OCI-LY7 (cell line): ENCODE results near the gene TAF5. TPM values are rescaled to one million over a fixed set of nuclear protein-coding genes. Genes with fewer than 3 reads are reported as not detected.

Source experiments
- Bru-seq: library from RNA; stranded (reverse); fragments of 400-500 nt; gene quantifications from one replicate; lab custom pipeline; 2021; lab: Mats Ljungman, UMichigan
- BruChase-seq, 2 experiments: library from RNA; stranded (reverse); fragments of 400-500 nt; gene quantifications; one replicate each; lab custom pipeline; 2021; lab: Mats Ljungman, UMichigan
- BruUV-seq: library from RNA; stranded (reverse); fragments of 400-500 nt; replicated peaks from 2 replicates; lab custom pipeline; 2021; lab: Mats Ljungman, UMichigan
- CTCF ChIA-PET: fragments of 300-600 bp; sonication (Branson Sonifier 250); formaldehyde crosslinking; loops from one replicate; lab custom pipeline; 2022; ENCODE audit warnings: antibody characterized with exemption; ENCODE audit not compliant: unreplicated experiment; lab: Charles Lee
- POLR2A ChIA-PET: fragments of 300-600 bp; sonication (Branson Sonifier 250); formaldehyde crosslinking; loops from one replicate; lab custom pipeline; 2022; ENCODE audit warnings: antibody characterized with exemption; lab: Charles Lee
- DNase-seq: peaks from one replicate; pipeline ENCODE4 v3.0.0-alpha.2; 2015; ENCODE audit warnings: low spot score
- H2AFZ ChIP-seq: fragments of 200-600 bp; sonication (generic), shearing (Covaris generic); 2 replicates; pipeline ENCODE4 v1.6.1; 2014; ENCODE audit warnings: mild to moderate bottlenecking, antibody characterized with exemption, low read length, moderate library complexity
- H3K27ac ChIP-seq: fragments of 200-600 bp; sonication (generic); 2 replicates; pipeline ENCODE4 v1.5.1; 2014; ENCODE audit warnings: mixed run types, low read depth, mild to moderate bottlenecking, moderate library complexity, low read length, inconsistent platforms; ENCODE audit not compliant: poor library complexity, severe bottlenecking
- H3K36me3 ChIP-seq: fragments of 200-600 bp; sonication (generic); 2 replicates; pipeline ENCODE4 v1.6.1; 2014; ENCODE audit warnings: mild to moderate bottlenecking, antibody characterized with exemption, low read length, moderate library complexity, mixed read lengths; ENCODE audit not compliant: insufficient read depth
- H3K4me1 ChIP-seq: fragments of 200-600 bp; sonication (generic); 2 replicates; pipeline ENCODE4 v1.5.1; 2014; ENCODE audit warnings: mild to moderate bottlenecking, low read length; ENCODE audit not compliant: insufficient read depth, poor library complexity, severe bottlenecking
- H3K4me2 ChIP-seq: fragments of 200-600 bp; sonication (generic); 2 replicates; pipeline ENCODE4 v1.6.1; 2014; ENCODE audit warnings: mild to moderate bottlenecking, low read length
- H3K4me3 ChIP-seq: fragments of 200-600 bp; sonication (generic); 2 replicates; pipeline ENCODE4 v1.5.1; 2014; ENCODE audit warnings: mild to moderate bottlenecking, low read depth, low read length; ENCODE audit not compliant: poor library complexity, severe bottlenecking
- H3K79me2 ChIP-seq: fragments of 200-600 bp; sonication (generic); 2 replicates; pipeline ENCODE4 v1.6.1; 2016; ENCODE audit warnings: low read depth, mild to moderate bottlenecking, low read length, moderate library complexity, mixed read lengths; ENCODE audit not compliant: insufficient read depth
- H3K9me2 ChIP-seq: fragments of 200-600 bp; sonication (generic); 2 replicates; pipeline ENCODE4 v1.6.1; 2016; ENCODE audit warnings: mild to moderate bottlenecking, low read length, mixed read lengths; ENCODE audit not compliant: insufficient read depth
- H3K9me3 ChIP-seq: fragments of 200-600 bp; sonication (generic); 2 replicates; pipeline ENCODE4 v1.6.1; 2014; ENCODE audit warnings: mild to moderate bottlenecking, mixed run types, low read length, mixed read lengths
- H4K20me1 ChIP-seq: fragments of 200-600 bp; sonication (generic); 2 replicates; pipeline ENCODE4 v1.6.1; 2014; ENCODE audit warnings: mild to moderate bottlenecking, antibody characterized with exemption, low read length, moderate library complexity, mixed read lengths; ENCODE audit not compliant: insufficient read depth
- CTCF ChIP-seq: fragments of 200-600 bp; sonication (generic); conservative IDR thresholded peaks from 2 replicates; pipeline ENCODE4 v1.5.1; 2014; ENCODE audit warnings: mild to moderate bottlenecking, antibody characterized with exemption, low read length, moderate library complexity, mixed read lengths
- EZH2phosphoT487 ChIP-seq: fragments of 200-600 bp; sonication (generic); IDR thresholded peaks from 2 replicates; pipeline ENCODE4 v1.6.1; 2018; ENCODE audit warnings: low read depth, borderline replicate concordance, mild to moderate bottlenecking, mixed run types, antibody characterized with exemption, low read length, moderate library complexity, mixed read lengths
- intact Hi-C: fragments of 100-400 bp; cut with micrococcal nuclease; formaldehyde crosslinking; loops from one replicate; pipeline ENCODE4 v1.10.0; 2022; ENCODE audit not compliant: unreplicated experiment
- long read RNA-seq: library from polyadenylated mRNA; stranded (forward); transcript quantifications from one replicate; pipeline ENCODE4 v2.0.0, GENCODE V29; 2022
- total RNA-seq, 2 experiments: library from RNA; depleted of rRNA in 1 of 2; stranded (reverse); fragments of >200 nt in 1 of 2; shearing (Covaris generic) in 1 of 2; gene quantifications; 2 replicates each; pipeline ENCODE4 v1.2.3, GENCODE V29; 2014 to 2022

The TAF5 gene
- total RNA-seq (2014; rRNA removed; shearing (Covaris generic)), result 15.9 and 20.2 TPM in 2 replicates
- total RNA-seq (2022), result 17.6 and 17.8 TPM in 2 replicates
- Bru-seq, nascent RNA, result percentile 58 among the genes with signal in this experiment
- BruChase-seq, experiment 1, labeled RNA remaining after a 6-hour chase, result percentile 54 among the genes with signal in this experiment
- percentile 72 among the genes with signal in this experiment for BruChase-seq, experiment 2, labeled RNA remaining after a 2-hour chase
- long read RNA-seq, transcript TAF5-201 (11 exons, 3,268 nt), result major isoform, 96 of 114 reads
- long read RNA-seq, partial matches to known transcripts, result 5 of 114 reads
- long read RNA-seq, other reads (novel, unspliced or antisense), result 13 of 114 reads

DNA sequence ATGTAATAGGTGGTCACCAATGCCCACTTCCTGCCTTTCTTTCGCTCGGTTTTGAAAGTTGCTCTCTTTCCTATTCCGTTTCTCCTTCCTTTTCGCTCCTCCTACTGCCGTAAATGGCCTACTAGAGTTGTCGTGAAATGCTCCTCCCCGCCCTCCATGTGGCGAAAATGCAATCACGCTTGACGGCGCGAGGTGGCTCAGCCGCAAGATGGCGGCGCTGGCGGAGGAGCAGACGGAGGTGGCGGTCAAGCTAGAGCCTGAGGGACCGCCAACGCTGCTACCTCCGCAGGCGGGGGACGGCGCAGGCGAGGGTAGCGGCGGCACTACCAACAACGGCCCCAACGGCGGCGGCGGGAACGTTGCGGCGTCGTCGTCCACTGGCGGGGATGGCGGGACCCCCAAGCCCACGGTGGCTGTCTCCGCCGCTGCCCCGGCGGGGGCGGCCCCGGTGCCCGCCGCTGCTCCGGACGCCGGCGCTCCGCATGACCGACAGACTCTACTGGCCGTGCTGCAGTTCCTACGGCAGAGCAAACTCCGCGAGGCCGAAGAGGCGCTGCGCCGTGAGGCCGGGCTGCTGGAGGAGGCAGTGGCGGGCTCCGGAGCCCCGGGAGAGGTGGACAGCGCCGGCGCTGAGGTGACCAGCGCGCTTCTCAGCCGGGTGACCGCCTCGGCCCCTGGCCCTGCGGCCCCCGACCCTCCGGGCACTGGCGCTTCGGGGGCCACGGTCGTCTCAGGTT, at the start of gene TAF5:
TSS of gene TAF5 (plus strand) at position 195 of the 737 bp plus-strand sequence. CDS start at position 209, 14 bp downstream.
- Histone ChIP-seq H3K4me2 (peak within 1 kb of the TSS; percentile 59), H3K36me3 (peaks cover 7% of the 10 kb centered on the region; the same call in 1 of the 2 replicates), H4K20me1 (no peaks in the 10 kb centered on the region), H2AFZ (peak within 1 kb of the TSS; percentile 65; the same call in 1 of the 2 replicates), H3K4me1 (peaks cover 26% of the 10 kb centered on the region), H3K27ac (peak within 1 kb of the TSS; percentile 73), H3K4me3 (peak within 1 kb of the TSS; percentile 84), H3K79me2 (peaks cover 32% of the 10 kb centered on the region), H3K9me2 (no peaks in the 10 kb centered on the region), H3K9me3 (no peaks in the 10 kb centered on the region)
- TF ChIP-seq CTCF (no peak), EZH2phosphoT487 (no peak)
- DNase-seq, result peak; percentile 98
- ChIA-PET POLR2A (interaction anchor here (0.7 to 3.0 kb wide), 3 partner anchors 13 to 532 kb away, joined by 3 to 17 read pairs (median 4); partner anchors contain the start of gene PCGF6), CTCF (no interaction called here)
- no TSS peak for BruUV-seq
- intact Hi-C loops, result loop anchor here (1.0 to 2.0 kb wide), 2 partner anchors 17 to 28 kb away; partner anchors contain the start of genes ATP5MK, PCGF6 and PDCD11

- POLR2A ChIA-PET, result interaction anchor here (0.6 kb wide), 1 partner anchor 36 kb away, joined by 3 read pairs; no protein-coding TSS in a partner anchor
- CTCF ChIA-PET, result no interaction called here
- BruUV-seq, result no TSS peak
- Histone ChIP-seq H3K27ac (no peak overlapping the region), H3K79me2 (no peaks in the 10 kb centered on the region), H3K4me1 (no peaks in the 10 kb centered on the region), H4K20me1 (no peaks in the 10 kb centered on the region), H3K36me3 (peaks cover 87% of the 10 kb centered on the region), H3K9me3 (no peaks in the 10 kb centered on the region), H3K4me3 (no peak overlapping the region), H3K4me2 (no peak overlapping the region), H2AFZ (no peak overlapping the region), H3K9me2 (no peaks in the 10 kb centered on the region)
- intact Hi-C loops, result no loop called here
- no peak for TF ChIP-seq CTCF
- no peak for TF ChIP-seq EZH2phosphoT487
- DNase-seq, result no peak
Measured at GRCh38 chr10:103327906-103328305, 39.9 kb upstream of the TAF5 start.
